Measurements from ENCODE around the gene FGD4. TPM values are rescaled to one million over a fixed set of nuclear protein-coding genes. Genes with fewer than 3 reads are reported as not detected.

FGD4 gene
- total RNA-seq: 103 TPM

GRCh38 chr12:32399370-32400113, at the start of gene FGD4:
FGD4 (plus strand) TSS chr12:32399558.

DNA sequence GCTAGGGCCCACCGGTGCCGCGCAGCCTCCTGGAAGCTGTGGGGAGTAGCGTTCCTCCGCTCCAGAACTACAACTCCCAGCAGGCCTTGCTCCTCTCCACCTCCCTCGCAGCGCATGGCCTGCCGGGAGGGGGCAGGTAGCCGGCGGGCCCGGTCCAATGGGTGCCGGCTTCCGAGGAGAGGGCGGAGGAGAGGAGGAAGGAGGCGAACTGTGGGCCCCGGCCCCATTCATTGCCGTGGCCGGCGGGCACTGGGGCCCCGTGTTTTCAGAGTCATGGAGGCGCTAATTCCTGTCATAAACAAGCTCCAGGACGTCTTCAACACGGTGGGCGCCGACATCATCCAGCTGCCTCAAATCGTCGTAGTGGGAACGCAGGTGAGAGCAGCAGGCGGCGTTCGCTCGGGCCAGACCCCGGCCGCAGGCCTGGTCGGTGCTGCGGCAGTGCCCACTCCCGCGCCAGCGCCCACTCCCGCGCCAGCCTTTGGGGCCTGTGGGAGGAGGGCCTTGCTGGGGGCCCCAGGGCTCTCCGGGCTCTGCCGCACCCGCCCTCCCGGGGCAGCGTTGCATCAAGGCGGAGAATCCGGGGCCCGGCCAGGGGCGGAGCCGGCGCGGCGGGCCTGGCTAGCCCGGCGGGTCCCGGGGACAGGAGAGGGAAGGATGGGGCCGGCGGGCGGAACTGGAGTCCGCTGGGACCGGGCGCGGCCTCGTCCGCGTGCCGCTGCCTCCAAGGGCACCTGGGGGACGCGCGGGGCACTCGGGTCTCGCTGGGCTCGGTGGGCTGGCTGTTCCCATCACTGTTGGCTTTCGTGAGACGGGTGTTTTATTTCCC, 279.9 kb downstream of the FGD4 start, which contains the start of gene DNM1L:
TSS of gene DNM1L (plus strand) at position 211 of the 829 bp plus-strand sequence. CDS start at position 274, 63 bp downstream.

